ENCODE data around the gene NAGS.

The NAGS gene

DNA sequence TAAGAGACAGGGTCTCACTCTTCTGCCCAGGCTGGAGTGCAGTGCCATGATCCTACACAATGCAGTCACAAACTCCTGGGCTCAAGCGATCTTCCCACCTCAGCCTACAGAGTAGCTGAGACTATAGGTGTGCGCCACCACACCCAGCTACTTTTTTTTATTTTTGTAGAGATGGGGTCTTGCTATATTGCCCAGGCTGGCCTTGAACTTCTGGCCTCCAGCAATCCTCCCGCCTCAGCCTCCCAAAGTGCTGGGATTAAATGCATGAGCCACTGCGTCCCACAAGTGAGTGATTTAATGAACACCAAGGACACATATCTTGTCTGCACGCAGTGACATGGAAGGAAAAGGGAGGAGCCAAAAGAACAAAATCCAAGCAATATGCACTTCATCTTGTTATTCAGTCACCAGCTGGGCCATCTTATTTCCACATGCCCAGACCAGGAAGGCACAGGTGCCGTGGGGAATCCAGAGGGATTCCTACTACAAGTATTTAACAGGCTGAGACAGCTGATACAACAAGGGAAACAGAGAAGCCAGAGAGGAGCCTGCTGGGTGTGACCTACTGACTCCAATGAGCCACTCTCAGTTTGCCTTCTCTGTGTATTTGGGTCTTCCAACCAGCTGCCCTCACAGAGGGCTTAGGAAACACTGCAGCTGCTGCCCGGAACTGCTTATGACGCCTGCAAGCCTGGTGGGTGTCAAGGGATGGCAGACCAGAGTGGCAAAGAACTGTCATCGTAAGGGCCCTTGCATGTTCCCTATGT lies 45.1 kb downstream of the NAGS start:
- H3K4me3 ChIP-seq (ENCODE audit: low read length): no peak overlapping the region
- TF ChIP-seq, protein P1, sequence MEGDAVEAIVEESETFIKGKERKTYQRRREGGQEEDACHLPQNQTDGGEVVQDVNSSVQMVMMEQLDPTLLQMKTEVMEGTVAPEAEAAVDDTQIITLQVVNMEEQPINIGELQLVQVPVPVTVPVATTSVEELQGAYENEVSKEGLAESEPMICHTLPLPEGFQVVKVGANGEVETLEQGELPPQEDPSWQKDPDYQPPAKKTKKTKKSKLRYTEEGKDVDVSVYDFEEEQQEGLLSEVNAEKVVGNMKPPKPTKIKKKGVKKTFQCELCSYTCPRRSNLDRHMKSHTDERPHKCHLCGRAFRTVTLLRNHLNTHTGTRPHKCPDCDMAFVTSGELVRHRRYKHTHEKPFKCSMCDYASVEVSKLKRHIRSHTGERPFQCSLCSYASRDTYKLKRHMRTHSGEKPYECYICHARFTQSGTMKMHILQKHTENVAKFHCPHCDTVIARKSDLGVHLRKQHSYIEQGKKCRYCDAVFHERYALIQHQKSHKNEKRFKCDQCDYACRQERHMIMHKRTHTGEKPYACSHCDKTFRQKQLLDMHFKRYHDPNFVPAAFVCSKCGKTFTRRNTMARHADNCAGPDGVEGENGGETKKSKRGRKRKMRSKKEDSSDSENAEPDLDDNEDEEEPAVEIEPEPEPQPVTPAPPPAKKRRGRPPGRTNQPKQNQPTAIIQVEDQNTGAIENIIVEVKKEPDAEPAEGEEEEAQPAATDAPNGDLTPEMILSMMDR (conservative IDR thresholded peaks at IDR 0.05; ENCODE audit: low read length): no peak
- DNase-seq (ENCODE audit: low read depth): no peak

DNA sequence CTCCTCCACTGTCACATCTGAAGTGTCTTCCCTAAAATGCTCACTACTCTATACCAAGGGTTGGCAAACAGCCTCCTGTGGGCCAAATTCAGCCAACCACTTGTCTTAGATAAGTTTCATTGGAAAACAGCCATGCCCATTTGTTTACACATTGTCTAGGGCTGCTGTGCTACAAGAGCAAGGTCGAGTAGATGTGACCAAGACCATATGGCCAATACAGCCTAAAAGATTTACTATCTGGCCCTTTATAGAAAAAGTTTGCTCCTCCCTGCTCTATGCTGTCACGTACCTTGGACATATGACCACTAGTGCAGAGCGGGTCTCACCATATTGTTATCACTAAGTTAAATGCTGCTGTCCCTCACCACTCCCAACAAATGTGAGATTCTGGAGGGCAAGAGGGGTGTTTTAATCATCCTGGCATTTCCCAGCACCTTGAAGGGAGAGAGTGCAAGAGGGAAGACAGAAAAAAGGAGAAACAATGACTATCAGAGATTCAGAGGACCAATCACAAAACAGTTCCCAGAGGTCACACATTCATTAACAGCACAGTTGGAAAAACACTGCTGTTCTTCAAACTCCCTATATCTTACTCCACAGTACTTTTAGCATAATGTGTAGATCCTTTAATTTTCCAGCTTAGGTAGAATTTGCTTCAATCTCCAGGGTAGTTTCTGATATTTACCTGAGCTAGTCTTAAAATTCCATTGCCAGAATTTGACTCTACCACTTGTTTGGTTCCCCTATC lies 48.9 kb downstream of the NAGS start:
- TF ChIP-seq, protein P1 (conservative IDR thresholded peaks at IDR 0.05; ENCODE audit: low read length): no peak
- DNase-seq (ENCODE audit: low read depth): no peak
- H3K4me3 ChIP-seq (ENCODE audit: low read length): no peak overlapping the region

Measured in AG10803 (cell line).